PC-9 (cell line): ENCODE measurements around the gene CDC42EP3. TPM values are rescaled to one million over a fixed set of nuclear protein-coding genes. Genes with fewer than 3 reads are reported as not detected.

Experiments used
- BruUV-seq: library from RNA; stranded (reverse); fragments of 400-500 nt; replicated peaks from 2 replicates; lab custom pipeline; 2021; lab: Mats Ljungman, UMichigan
- CTCF ChIA-PET: fragments of 300-600 bp; sonication (Branson Sonifier 250); formaldehyde crosslinking; loops from one replicate; lab custom pipeline; 2022; ENCODE audit warnings: antibody characterized with exemption; lab: Charles Lee
- POLR2A ChIA-PET: fragments of 300-600 bp; sonication (Branson Sonifier 250); formaldehyde crosslinking; loops from one replicate; lab custom pipeline; 2022; ENCODE audit warnings: antibody characterized with exemption; ENCODE audit not compliant: unreplicated experiment; lab: Charles Lee
- DNase-seq, 2 experiments: peaks; one replicate each; pipeline versions ENCODE4 v3.0.0 to v3.0.0-alpha.2; 2015 to 2022; ENCODE audit warnings: mixed read lengths in 1 of 2
- H2AFZ ChIP-seq: fragments of 200-600 bp; sonication (generic); 2 replicates; pipeline ENCODE4 v1.8.1; 2017; ENCODE audit warnings: antibody characterized with exemption
- H3F3A ChIP-seq: fragments of 200-600 bp; sonication (generic); 2 replicates; pipeline ENCODE4 v1.8.1; 2017; ENCODE audit warnings: antibody characterized with exemption, mild to moderate bottlenecking, low read depth; ENCODE audit not compliant: insufficient read depth
- H3K27ac ChIP-seq: fragments of 200-600 bp; sonication (generic); 2 replicates; pipeline ENCODE4 v1.6.1; 2016; ENCODE audit warnings: mixed run types
- H3K27me3 ChIP-seq: fragments of 200-600 bp; sonication (generic); 2 replicates; pipeline ENCODE4 v1.6.1; 2016; ENCODE audit warnings: low read depth, mixed run types; ENCODE audit not compliant: insufficient read depth
- H3K36me3 ChIP-seq: fragments of 200-600 bp; sonication (generic); 2 replicates; pipeline ENCODE4 v1.6.1; 2016; ENCODE audit warnings: low read depth, mixed run types
- H3K4me1 ChIP-seq: fragments of 200-600 bp; sonication (generic); replicated peaks from 2 replicates; pipeline ENCODE4 v1.6.1; 2016; ENCODE audit warnings: mixed run types; ENCODE audit not compliant: insufficient read depth
- H3K4me2 ChIP-seq: fragments of 200-600 bp; sonication (generic); 2 replicates; pipeline ENCODE4 v1.6.1; 2017; ENCODE audit warnings: mixed run types
- H3K4me3 ChIP-seq: fragments of 200-600 bp; sonication (generic); 2 replicates; pipeline ENCODE4 v1.6.1; 2016; ENCODE audit warnings: mixed run types
- H3K79me2 ChIP-seq: fragments of 200-600 bp; sonication (generic); 2 replicates; pipeline ENCODE4 v1.6.1; 2017; ENCODE audit warnings: low read depth, mixed run types
- H3K9me2 ChIP-seq: fragments of 200-600 bp; sonication (generic); 2 replicates; pipeline ENCODE4 v1.8.1; 2017; ENCODE audit warnings: mild to moderate bottlenecking; ENCODE audit not compliant: insufficient read depth
- H3K9me3 ChIP-seq: fragments of 200-600 bp; sonication (generic); 2 replicates; pipeline ENCODE4 v1.8.1; 2016; ENCODE audit warnings: low read depth; ENCODE audit not compliant: insufficient read depth
- H4K20me1 ChIP-seq: fragments of 200-600 bp; sonication (generic); 2 replicates; pipeline ENCODE4 v1.8.1; 2017; ENCODE audit not compliant: insufficient read depth
- CTCF ChIP-seq: fragments of 200-600 bp; sonication (generic); conservative IDR thresholded peaks from 2 replicates; pipeline ENCODE4 v1.6.1; 2017; ENCODE audit warnings: mixed run types, antibody characterized with exemption, mild to moderate bottlenecking, moderate library complexity
- EZH2 ChIP-seq: fragments of 200-600 bp; sonication (generic); IDR thresholded peaks from 2 replicates; pipeline ENCODE4 v1.8.0; 2017; ENCODE audit warnings: antibody characterized with exemption, low read depth
- intact Hi-C: fragments of 100-400 bp; cut with micrococcal nuclease; formaldehyde crosslinking; loops from one replicate; pipeline ENCODE4 v1.10.0; 2022; ENCODE audit not compliant: unreplicated experiment
- total RNA-seq: library from RNA; stranded (reverse); gene quantifications from 2 replicates; pipeline ENCODE4 v1.2.3, GENCODE V29; 2021

CDC42EP3 gene
- total RNA-seq, 1 experiment from 2014 or later = 54.1 TPM

- Histone ChIP-seq H3F3A (peaks cover 9% of the 10 kb centered on the region; the same call in 1 of the 2 replicates), H4K20me1 (no peaks in the 10 kb centered on the region), H3K9me3 (no peaks in the 10 kb centered on the region), H3K4me2 (no peak overlapping the region), H3K36me3 (0 out of 2 replicates have a peak, but pooled peaks cover 7% of the 10 kb centered on the region), H2AFZ (no peak overlapping the region), H3K27ac (no peak overlapping the region), H3K9me2 (0 out of 2 replicates have a peak, but pooled peaks cover 4% of the 10 kb centered on the region), H3K4me1 (no peaks in the 10 kb centered on the region), H3K79me2 (no peaks in the 10 kb centered on the region), H3K4me3 (no peak overlapping the region), H3K27me3 (no peaks in the 10 kb centered on the region)
- ChIA-PET CTCF (no interaction called here), POLR2A (no interaction called here)
- DNase-seq = no peak
- BruUV-seq = no TSS peak
- TF ChIP-seq EZH2 (no peak), CTCF (no peak)
- intact Hi-C loops = no loop called here
Observed at GRCh38 chr2:37637190-37637860, 34.1 kb downstream of the CDC42EP3 start.

GRCh38 chr2:37636381-37637066, 34.9 kb downstream of the CDC42EP3 start:
- POLR2A ChIA-PET = interaction anchor here (0.9 kb wide), 1 partner anchor 235 kb away, joined by 3 read pairs; no protein-coding TSS in a partner anchor
- DNase-seq = no peak
- Histone ChIP-seq H3K4me3 (no peak overlapping the region), H3K27ac (no peak overlapping the region), H3K4me1 (no peaks in the 10 kb centered on the region), H3K9me3 (no peaks in the 10 kb centered on the region), H3K36me3 (no peaks in the 10 kb centered on the region), H2AFZ (no peak overlapping the region), H3F3A (peaks cover 8% of the 10 kb centered on the region; the same call in 1 of the 2 replicates), H4K20me1 (no peaks in the 10 kb centered on the region), H3K4me2 (no peak overlapping the region), H3K9me2 (0 out of 2 replicates have a peak, but pooled peaks cover 4% of the 10 kb centered on the region), H3K27me3 (no peaks in the 10 kb centered on the region), H3K79me2 (no peaks in the 10 kb centered on the region)
- TF ChIP-seq EZH2 (no peak), CTCF (no peak)
- no TSS peak for BruUV-seq
- CTCF ChIA-PET = no interaction called here
- intact Hi-C loops = no loop called here

GRCh38 chr2:37635504-37636380, 35.7 kb downstream of the CDC42EP3 start:
- H4K20me1 ChIP-seq = no peaks in the 10 kb centered on the region
- H3K9me2 ChIP-seq = 0 out of 2 replicates have a peak, but pooled peaks cover 4% of the 10 kb centered on the region
- no peaks in the 10 kb centered on the region for H3K79me2 ChIP-seq
- no TSS peak for BruUV-seq
- POLR2A ChIA-PET = interaction anchor here (0.9 kb wide), 1 partner anchor 236 kb away, joined by 3 read pairs; no protein-coding TSS in a partner anchor
- CTCF ChIA-PET = no interaction called here
- H3F3A ChIP-seq = 0 out of 2 replicates have a peak, but pooled peaks cover 5% of the 10 kb centered on the region
- TF ChIP-seq CTCF (no peak), EZH2 (no peak)
- no peaks in the 10 kb centered on the region for H3K27me3 ChIP-seq
- no peaks in the 10 kb centered on the region for H3K4me1 ChIP-seq
- H2AFZ ChIP-seq = no peak overlapping the region
- no peak overlapping the region for H3K4me2 ChIP-seq
- no peak overlapping the region for H3K27ac ChIP-seq
- no peaks in the 10 kb centered on the region for H3K36me3 ChIP-seq
- intact Hi-C loops = no loop called here
- H3K4me3 ChIP-seq = no peak overlapping the region
- no peaks in the 10 kb centered on the region for H3K9me3 ChIP-seq
- no peak for DNase-seq
